GM21526 (cell line): ENCODE measurements around the gene FGR.
"Not testable (repeated sequence)": the region's sequence is repeated elsewhere in the genome, so short reads cannot be mapped to it uniquely, and the experiment has no call there.

ENCODE experiments used
- ATAC-seq: cut with Tn5 transposase; IDR thresholded peaks from one replicate; pipeline ENCODE4 v1.9.1; 2021; ENCODE audit warnings: moderate library complexity; ENCODE audit not compliant: unreplicated experiment, low FRiP score

FGR gene

GRCh38 chr1:27638047-27638734, 3.2 kb upstream of the FGR start:
- ATAC-seq, result no peak

- ATAC-seq, result no peak
Observed at GRCh38 chr1:27635396-27636142, 584 bp upstream of the FGR start.

GRCh38 chr1:27634177-27634984, 604 bp downstream of the FGR start:
- no peak for ATAC-seq

GRCh38 chr1:27633640-27634176, 1.3 kb downstream of the FGR start:
- ATAC-seq, result no peak

GRCh38 chr1:27633298-27633610, 1.7 kb downstream of the FGR start:
- ATAC-seq, result no peak

- ATAC-seq, result no peak
Observed at GRCh38 chr1:27632387-27633297, 2.3 kb downstream of the FGR start.

GRCh38 chr1:27630859-27631491, 4.0 kb downstream of the FGR start:
- no peak for ATAC-seq

- ATAC-seq, result no peak
Observed at GRCh38 chr1:27628712-27629111, 6.3 kb downstream of the FGR start.

- not testable (repeated sequence) for ATAC-seq
Observed at GRCh38 chr1:27627733-27628132, 7.3 kb downstream of the FGR start.

GRCh38 chr1:27627061-27627460, 7.9 kb downstream of the FGR start:
- no peak for ATAC-seq

GRCh38 chr1:27626031-27626935, 8.7 kb downstream of the FGR start:
- no peak for ATAC-seq

GRCh38 chr1:27624467-27625178, 10.4 kb downstream of the FGR start:
- ATAC-seq, result no peak

GRCh38 chr1:27623327-27624212, 11.4 kb downstream of the FGR start:
- no peak for ATAC-seq

- ATAC-seq, result no peak
Observed at GRCh38 chr1:27622828-27623227, 12.2 kb downstream of the FGR start.

GRCh38 chr1:27621051-27621920, 13.7 kb downstream of the FGR start:
- ATAC-seq, result no peak

- not testable (repeated sequence) for ATAC-seq
Observed at GRCh38 chr1:27619782-27620438, 15.1 kb downstream of the FGR start.
